DOHH2 (cell line): Measurements from ENCODE around the gene SLC17A9.

Experiments
- H3F3A ChIP-seq: fragments of 200-600 bp; sonication (generic), shearing (Covaris generic); 2 replicates; pipeline ENCODE4 v1.6.0; 2016; ENCODE audit warnings: antibody characterized with exemption, mild to moderate bottlenecking; ENCODE audit not compliant: control insufficient read depth, insufficient read depth
- H3K27ac ChIP-seq: fragments of 200-600 bp; sonication (generic); 2 replicates; pipeline ENCODE4 v1.5.1; 2014; ENCODE audit warnings: low read depth, mild to moderate bottlenecking, low read length, moderate library complexity
- H3K27me3 ChIP-seq: fragments of 200-600 bp; sonication (generic); 2 replicates; pipeline ENCODE4 v1.6.1; 2014; ENCODE audit warnings: mild to moderate bottlenecking, low read length, mixed read lengths; ENCODE audit not compliant: control insufficient read depth
- H3K36me3 ChIP-seq: fragments of 200-600 bp; sonication (generic); 2 replicates; pipeline ENCODE4 v1.6.1; 2014; ENCODE audit warnings: mild to moderate bottlenecking, low read length, moderate library complexity, mixed read lengths; ENCODE audit not compliant: control insufficient read depth
- H3K4me1 ChIP-seq: fragments of 200-600 bp; sonication (generic); 2 replicates; pipeline ENCODE4 v1.6.1; 2014; ENCODE audit warnings: mild to moderate bottlenecking, low read length, mixed read lengths; ENCODE audit not compliant: control insufficient read depth
- H3K4me2 ChIP-seq: fragments of 200-600 bp; sonication (generic); 2 replicates; pipeline ENCODE4 v1.6.0; 2014; ENCODE audit warnings: mild to moderate bottlenecking, low read length, moderate library complexity
- H3K4me3 ChIP-seq: fragments of 200-600 bp; sonication (generic); 2 replicates; pipeline ENCODE4 v1.5.1; 2014; ENCODE audit warnings: mild to moderate bottlenecking, low read length, mixed read lengths
- H3K79me2 ChIP-seq: fragments of 200-600 bp; sonication (generic); 2 replicates; pipeline ENCODE4 v1.6.1; 2014; ENCODE audit warnings: mild to moderate bottlenecking, low read length, mixed read lengths; ENCODE audit not compliant: control insufficient read depth
- H3K9me2 ChIP-seq: fragments of 200-600 bp; sonication (generic); replicated peaks from 2 replicates; pipeline ENCODE4 v1.6.1; 2014; ENCODE audit warnings: mild to moderate bottlenecking, low read length, mixed read lengths; ENCODE audit not compliant: control insufficient read depth
- H3K9me3 ChIP-seq: fragments of 200-600 bp; sonication (generic); 2 replicates; pipeline ENCODE4 v1.6.1; 2014; ENCODE audit warnings: antibody characterized with exemption, low read length, mixed read lengths; ENCODE audit not compliant: control insufficient read depth, insufficient read depth
- H4K20me1 ChIP-seq: fragments of 200-600 bp; sonication (generic); 2 replicates; pipeline ENCODE4 v1.6.0; 2014; ENCODE audit warnings: low read depth, mild to moderate bottlenecking, antibody characterized with exemption, low read length, moderate library complexity; ENCODE audit not compliant: control insufficient read depth, insufficient read depth
- EZH2phosphoT487 ChIP-seq: fragments of 200-600 bp; sonication (generic); IDR thresholded peaks from 2 replicates; pipeline ENCODE4 v1.6.1; 2017; ENCODE audit warnings: borderline replicate concordance, mild to moderate bottlenecking, antibody characterized with exemption, low read length, moderate library complexity, mixed read lengths
- TF ChIP-seq, protein P1 (sequence below): fragments of 200-600 bp; sonication (generic); IDR thresholded peaks from one replicate; pipeline ENCODE4 v1.5.1; 2014; ENCODE audit warnings: antibody characterized with exemption, mild to moderate bottlenecking, low read depth, low read length; ENCODE audit not compliant: poor library complexity, severe bottlenecking

SLC17A9 gene

DNA sequence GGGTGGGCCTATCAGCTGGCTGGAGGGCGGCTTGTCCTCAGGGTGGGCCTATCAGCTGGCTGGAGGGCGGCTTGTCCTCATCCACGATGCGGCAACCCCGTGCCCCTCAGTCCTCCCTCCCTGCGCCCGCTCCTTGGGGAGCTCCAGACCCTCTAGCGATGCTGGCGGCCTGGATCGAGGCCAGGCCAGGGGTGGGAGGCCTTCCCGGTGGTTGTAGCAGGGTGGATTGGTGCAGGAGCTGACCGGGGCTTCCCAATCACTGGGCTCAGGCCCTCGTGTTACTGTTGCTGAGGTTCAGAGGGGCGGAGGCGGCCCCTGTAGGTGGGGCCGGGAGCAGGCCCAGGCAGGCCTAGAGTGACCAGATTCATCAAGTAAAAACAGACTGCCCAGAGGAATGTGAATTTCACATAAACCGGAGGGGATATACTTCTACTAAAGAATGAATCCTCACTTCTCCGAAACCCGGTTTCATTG is 8.8 kb downstream of the SLC17A9 start:
- Histone ChIP-seq H3K9me2 (no peaks in the 10 kb centered on the region), H3K36me3 (peaks cover 81% of the 10 kb centered on the region), H3K9me3 (no peaks in the 10 kb centered on the region), H3F3A (no peaks in the 10 kb centered on the region), H3K79me2 (peaks cover 15% of the 10 kb centered on the region), H4K20me1 (no peaks in the 10 kb centered on the region), H3K27ac (no peak overlapping the region), H3K4me3 (no peak overlapping the region), H3K4me1 (no peaks in the 10 kb centered on the region), H3K4me2 (no peak overlapping the region), H3K27me3 (no peaks in the 10 kb centered on the region)
- no peak for TF ChIP-seq EZH2phosphoT487
- TF ChIP-seq, protein P1, sequence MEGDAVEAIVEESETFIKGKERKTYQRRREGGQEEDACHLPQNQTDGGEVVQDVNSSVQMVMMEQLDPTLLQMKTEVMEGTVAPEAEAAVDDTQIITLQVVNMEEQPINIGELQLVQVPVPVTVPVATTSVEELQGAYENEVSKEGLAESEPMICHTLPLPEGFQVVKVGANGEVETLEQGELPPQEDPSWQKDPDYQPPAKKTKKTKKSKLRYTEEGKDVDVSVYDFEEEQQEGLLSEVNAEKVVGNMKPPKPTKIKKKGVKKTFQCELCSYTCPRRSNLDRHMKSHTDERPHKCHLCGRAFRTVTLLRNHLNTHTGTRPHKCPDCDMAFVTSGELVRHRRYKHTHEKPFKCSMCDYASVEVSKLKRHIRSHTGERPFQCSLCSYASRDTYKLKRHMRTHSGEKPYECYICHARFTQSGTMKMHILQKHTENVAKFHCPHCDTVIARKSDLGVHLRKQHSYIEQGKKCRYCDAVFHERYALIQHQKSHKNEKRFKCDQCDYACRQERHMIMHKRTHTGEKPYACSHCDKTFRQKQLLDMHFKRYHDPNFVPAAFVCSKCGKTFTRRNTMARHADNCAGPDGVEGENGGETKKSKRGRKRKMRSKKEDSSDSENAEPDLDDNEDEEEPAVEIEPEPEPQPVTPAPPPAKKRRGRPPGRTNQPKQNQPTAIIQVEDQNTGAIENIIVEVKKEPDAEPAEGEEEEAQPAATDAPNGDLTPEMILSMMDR, result no peak

DNA sequence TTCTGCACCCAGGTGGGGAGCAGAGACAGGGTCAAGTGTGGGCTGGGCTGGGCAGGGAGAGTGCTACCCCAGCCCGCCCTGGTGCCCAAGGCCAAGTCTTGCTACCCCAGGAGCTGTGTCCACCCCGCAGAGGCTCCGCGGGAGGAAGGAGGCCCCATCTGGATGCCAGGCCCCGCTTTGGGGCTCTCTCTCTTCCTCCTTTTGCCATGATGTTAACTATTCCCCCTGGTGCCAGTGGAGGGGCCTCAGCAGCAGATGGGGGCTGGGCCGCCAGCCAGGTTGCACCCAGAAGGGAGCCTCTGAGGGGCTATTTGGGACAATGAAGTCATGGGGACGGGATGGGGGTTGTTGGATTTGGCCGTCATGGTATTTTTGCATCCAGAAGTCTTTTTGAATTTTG is 9.3 kb downstream of the SLC17A9 start:
- H3K9me3 ChIP-seq, result no peaks in the 10 kb centered on the region
- H3K36me3 ChIP-seq, result peaks cover 76% of the 10 kb centered on the region
- H3K27me3 ChIP-seq, result no peaks in the 10 kb centered on the region
- no peaks in the 10 kb centered on the region for H3K4me1 ChIP-seq
- no peak overlapping the region for H3K27ac ChIP-seq
- H3K79me2 ChIP-seq, result peaks cover 10% of the 10 kb centered on the region
- H4K20me1 ChIP-seq, result no peaks in the 10 kb centered on the region; the same call in 1 of the 2 replicates
- TF ChIP-seq EZH2phosphoT487, result no peak
- TF ChIP-seq, protein P1, result no peak
- H3F3A ChIP-seq, result no peaks in the 10 kb centered on the region
- H3K4me2 ChIP-seq, result no peak overlapping the region
- H3K4me3 ChIP-seq, result no peak overlapping the region
- H3K9me2 ChIP-seq, result no peaks in the 10 kb centered on the region

DNA sequence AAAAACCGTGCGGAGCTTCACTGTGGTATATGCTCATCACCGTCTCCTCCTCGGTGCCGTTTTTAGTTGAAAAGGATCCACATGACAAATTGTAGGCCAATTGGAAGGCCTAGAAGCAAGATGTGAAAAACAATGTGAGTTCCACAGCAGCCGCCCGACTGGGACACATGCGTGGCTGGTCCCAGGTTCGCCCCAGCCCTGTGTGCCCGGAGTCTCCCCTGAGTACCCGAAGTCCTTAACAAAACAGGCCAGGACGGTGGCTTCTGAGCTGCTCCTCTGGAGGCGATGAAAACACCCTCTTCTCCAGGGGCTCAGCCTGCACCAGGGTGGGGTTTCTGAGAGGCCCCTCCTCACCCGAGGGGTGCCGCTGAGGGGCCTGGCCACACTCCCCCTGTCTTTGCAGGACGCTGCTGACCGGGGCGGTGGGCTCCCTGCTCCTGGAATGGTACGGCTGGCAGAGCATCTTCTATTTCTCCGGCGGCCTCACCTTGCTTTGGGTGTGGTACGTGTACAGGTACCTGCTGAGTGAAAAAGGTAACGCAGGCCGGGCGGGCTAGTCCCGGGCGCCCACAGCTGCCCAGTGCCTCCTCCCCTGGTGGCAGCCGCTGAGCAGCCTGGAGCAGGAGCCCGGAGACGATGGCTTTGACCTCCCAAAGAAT is 9.8 kb downstream of the SLC17A9 start:
- H3K9me2 ChIP-seq, result no peaks in the 10 kb centered on the region
- no peak overlapping the region for H3K4me3 ChIP-seq
- H3K9me3 ChIP-seq, result no peaks in the 10 kb centered on the region
- peaks cover 5% of the 10 kb centered on the region for H3K79me2 ChIP-seq
- H3K27ac ChIP-seq, result no peak overlapping the region
- H3K4me1 ChIP-seq, result no peaks in the 10 kb centered on the region
- peaks cover 74% of the 10 kb centered on the region for H3K36me3 ChIP-seq
- no peaks in the 10 kb centered on the region; the same call in 1 of the 2 replicates for H4K20me1 ChIP-seq
- TF ChIP-seq, protein P1, result no peak
- no peak for TF ChIP-seq EZH2phosphoT487
- H3K4me2 ChIP-seq, result no peak overlapping the region
- no peaks in the 10 kb centered on the region for H3F3A ChIP-seq
- H3K27me3 ChIP-seq, result no peaks in the 10 kb centered on the region
